Left ventricle myocardium inferior (tissue), 1 donor: ENCODE results near the gene HCCS. TPM values are rescaled to one million over a fixed set of nuclear protein-coding genes. Genes with fewer than 3 reads are reported as not detected.
A peak's percentile ranks its signal among the peaks of the same experiment; 100 is the strongest.

Experiments used
- DNase-seq: peaks from one replicate; pipeline ENCODE4 v3.0.0-alpha.2; 2020
- H3K27ac ChIP-seq: fragments of 200-600 bp; replicated peaks from 2 replicates; pipeline ENCODE4 v1.8.0; 2021
- H3K27me3 ChIP-seq: fragments of 200-600 bp; 2 replicates; pipeline ENCODE4 v1.8.0; 2021; ENCODE audit warnings: low read depth
- H3K36me3 ChIP-seq: fragments of 200-600 bp; 2 replicates; pipeline ENCODE4 v1.8.0; 2021
- H3K4me1 ChIP-seq: fragments of 200-600 bp; 2 replicates; pipeline ENCODE4 v1.8.0; 2021
- H3K4me3 ChIP-seq: fragments of 200-600 bp; 2 replicates; pipeline ENCODE4 v1.8.0; 2021; ENCODE audit warnings: mild to moderate bottlenecking, moderate library complexity
- H3K9me3 ChIP-seq: fragments of 200-600 bp; replicated peaks from 2 replicates; pipeline ENCODE4 v1.8.0; 2021
- CTCF ChIP-seq: fragments of 200-600 bp; IDR thresholded peaks from 2 replicates; pipeline ENCODE4 v1.8.0; 2021; ENCODE audit warnings: antibody characterized with exemption, mild to moderate bottlenecking, borderline replicate concordance
- intact Hi-C: fragments of 100-400 bp; cut with micrococcal nuclease; formaldehyde crosslinking; loops from one replicate; pipeline ENCODE4 v1.11.0; 2022
- long read RNA-seq: library from polyadenylated mRNA; unstranded; transcript quantifications from one replicate; pipeline ENCODE4 v2.0.0, GENCODE V29; 2021
- total RNA-seq: library from RNA; stranded (reverse); fragmentation: NEBNext Ultra II Directional; extraction: Animal tissue kit (Norgen Biotek cat#: 25700); gene quantifications from one replicate; pipeline ENCODE4 v1.2.1, GENCODE V29; 2021
- donor health status: DM: no; HTN: yes; CAD: no; lungs with severe emphysema.

Gene HCCS
- 60.9 TPM for total RNA-seq
- long read RNA-seq, transcript HCCS-202 (7 exons, 1,072 nt), result major isoform, 74 of 80 reads
- long read RNA-seq, partial matches to known transcripts, result 2 of 80 reads
- long read RNA-seq, other reads (novel, unspliced or antisense), result 3 of 80 reads

GRCh38 chrX:11111037-11111851 is at the start of gene HCCS:
Gene HCCS (plus strand): TSS chrX:11111332. CDS start chrX:11112061, 729 bp downstream.
- Histone ChIP-seq H3K27ac (peak within 1 kb of the TSS; percentile 89), H3K4me1 (peaks cover 32% of the 10 kb centered on the region), H3K4me3 (peak within 1 kb of the TSS; percentile 79), H3K27me3 (no peaks in the 10 kb centered on the region), H3K36me3 (peaks cover 17% of the 10 kb centered on the region), H3K9me3 (no peaks in the 10 kb centered on the region)
- no peak for TF ChIP-seq CTCF
- DNase-seq, result peak; percentile 83
- intact Hi-C loops, result no loop called here

DNA sequence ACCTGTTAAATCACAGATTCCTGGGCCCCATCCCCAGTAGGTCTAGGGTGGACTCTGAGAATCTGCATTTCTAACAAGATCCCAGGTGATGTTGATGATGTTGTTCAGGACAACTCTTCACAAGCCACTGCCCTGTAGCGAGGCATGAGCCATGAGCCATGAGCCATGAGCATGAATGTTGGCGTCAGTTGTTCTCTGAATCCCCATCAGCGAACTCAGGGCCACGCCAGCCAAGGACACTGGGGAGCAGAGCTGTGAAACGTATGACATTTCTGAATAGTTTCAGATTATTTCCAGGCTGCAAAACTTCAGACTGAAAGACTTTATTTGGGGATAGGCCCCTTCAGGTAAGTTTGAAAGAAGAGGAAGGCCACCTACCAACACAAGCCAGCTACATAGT is 46.9 kb upstream of the HCCS start:
- intact Hi-C loops, result no loop called here
- Histone ChIP-seq H3K27me3 (no peaks in the 10 kb centered on the region), H3K36me3 (no peaks in the 10 kb centered on the region), H3K4me3 (no peak overlapping the region), H3K27ac (no peak overlapping the region), H3K9me3 (no peaks in the 10 kb centered on the region), H3K4me1 (no peaks in the 10 kb centered on the region)
- no peak for DNase-seq
- TF ChIP-seq CTCF, result no peak

DNA sequence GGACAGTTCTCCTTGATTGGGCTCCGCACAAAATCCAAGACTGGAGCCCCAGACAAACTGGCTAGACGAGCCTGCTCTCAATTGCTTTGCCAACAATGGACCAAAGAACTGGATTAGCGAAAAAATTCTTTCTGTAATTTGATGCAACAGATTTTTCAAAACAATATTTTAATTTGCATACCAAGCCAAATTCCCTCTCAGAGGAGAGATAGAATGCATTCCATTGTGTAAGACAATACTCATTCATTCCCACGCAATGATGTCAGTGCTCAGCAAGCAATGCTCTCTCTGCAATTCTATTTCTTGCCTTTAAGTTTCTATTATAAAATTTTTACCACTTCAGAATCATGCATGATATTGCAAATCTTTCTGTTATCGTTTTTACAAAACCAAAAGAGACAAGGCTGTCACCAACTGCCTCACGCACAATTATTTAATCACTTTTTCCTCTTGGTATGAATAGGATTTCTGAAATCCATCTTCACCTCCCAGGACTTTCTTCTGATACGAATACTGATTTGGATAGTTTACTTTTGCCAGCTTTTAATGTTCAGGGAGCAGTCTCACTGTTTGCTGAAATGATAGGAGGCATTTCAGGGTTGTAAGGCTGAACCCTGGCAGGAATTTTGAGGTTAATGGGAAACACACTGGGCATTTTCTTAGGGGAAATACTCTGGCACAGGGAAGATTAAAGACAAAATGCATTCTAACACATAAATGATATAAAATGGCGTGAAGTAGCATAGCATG is 46.1 kb upstream of the HCCS start:
- Histone ChIP-seq H3K4me3 (no peak overlapping the region), H3K27ac (peak overlapping the region; percentile 8), H3K4me1 (no peaks in the 10 kb centered on the region), H3K9me3 (no peaks in the 10 kb centered on the region), H3K36me3 (no peaks in the 10 kb centered on the region), H3K27me3 (no peaks in the 10 kb centered on the region)
- no peak for DNase-seq
- intact Hi-C loops, result no loop called here
- TF ChIP-seq CTCF, result no peak

DNA sequence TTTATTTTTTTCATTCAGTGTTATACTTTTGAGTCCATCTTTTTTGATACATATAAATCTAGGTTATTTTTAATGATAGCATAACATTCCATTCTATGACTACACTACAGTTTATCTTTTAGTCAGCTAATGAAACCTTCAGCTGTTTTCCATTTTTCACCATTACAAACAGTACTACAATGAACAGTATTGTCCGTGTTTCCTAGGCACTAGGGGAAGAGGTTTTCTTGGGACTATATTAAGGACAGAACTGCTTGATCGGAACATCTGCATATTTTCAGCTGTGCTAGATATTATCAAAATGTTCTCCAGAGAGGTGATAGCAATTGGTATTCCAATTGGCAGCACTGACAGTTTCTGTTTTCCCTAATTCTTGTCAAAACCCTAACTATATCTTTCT is 44.3 kb upstream of the HCCS start:
- intact Hi-C loops, result no loop called here
- no peaks in the 10 kb centered on the region for H3K36me3 ChIP-seq
- H3K27me3 ChIP-seq, result no peaks in the 10 kb centered on the region
- H3K4me1 ChIP-seq, result no peaks in the 10 kb centered on the region
- TF ChIP-seq CTCF, result no peak
- H3K27ac ChIP-seq, result no peak overlapping the region
- H3K9me3 ChIP-seq, result no peaks in the 10 kb centered on the region
- H3K4me3 ChIP-seq, result no peak overlapping the region
- DNase-seq, result no peak

- Histone ChIP-seq H3K36me3 (no peaks in the 10 kb centered on the region), H3K4me3 (no peak overlapping the region), H3K27me3 (no peaks in the 10 kb centered on the region), H3K4me1 (no peaks in the 10 kb centered on the region), H3K27ac (no peak overlapping the region), H3K9me3 (no peaks in the 10 kb centered on the region)
- no peak for TF ChIP-seq CTCF
- no peak for DNase-seq
- intact Hi-C loops, result no loop called here
Measured at GRCh38 chrX:11073381-11073780, 37.8 kb upstream of the HCCS start.
